Measurements from ENCODE around the gene IFNAR2. TPM values are rescaled to one million over a fixed set of nuclear protein-coding genes. Genes with fewer than 3 reads are reported as not detected.

The IFNAR2 gene
- total RNA-seq, 1 donor from 2014 or later: 4.7 TPM

GRCh38 chr21:33205476-33205875, 24.3 kb upstream of the IFNAR2 start:
- H3K4me3 ChIP-seq (ENCODE audit: low read depth, low read length): no peak overlapping the region
- DNase-seq (ENCODE audit: low read depth): no peak
- TF ChIP-seq CTCF (conservative IDR thresholded peaks at IDR 0.05; ENCODE audit: low read depth, low read length): no peak

GRCh38 chr21:33206771-33207281, 22.9 kb upstream of the IFNAR2 start:
- TF ChIP-seq CTCF (conservative IDR thresholded peaks at IDR 0.05; ENCODE audit: low read depth, low read length): no peak
- no peak for DNase-seq (ENCODE audit: low read depth)
- no peak overlapping the region for H3K4me3 ChIP-seq (ENCODE audit: low read depth, low read length)

GRCh38 chr21:33207449-33208149, 22.1 kb upstream of the IFNAR2 start:
- DNase-seq (ENCODE audit: low read depth): no peak
- no peak for TF ChIP-seq CTCF (conservative IDR thresholded peaks at IDR 0.05; ENCODE audit: low read depth, low read length)
- no peak overlapping the region for H3K4me3 ChIP-seq (ENCODE audit: low read depth, low read length)

GRCh38 chr21:33208534-33208933, 21.2 kb upstream of the IFNAR2 start:
- no peak for TF ChIP-seq CTCF (conservative IDR thresholded peaks at IDR 0.05; ENCODE audit: low read depth, low read length)

GRCh38 chr21:33211305-33211704, 18.4 kb upstream of the IFNAR2 start:
- no peak overlapping the region for H3K4me3 ChIP-seq (ENCODE audit: low read depth, low read length)
- TF ChIP-seq CTCF (conservative IDR thresholded peaks at IDR 0.05; ENCODE audit: low read depth, low read length): no peak
- DNase-seq (ENCODE audit: low read depth): no peak

More at GRCh38 chr21:33208534-33208933, 21.2 kb upstream of the IFNAR2 start:
- DNase-seq (ENCODE audit: low read depth): no peak
- no peak overlapping the region for H3K4me3 ChIP-seq (ENCODE audit: low read depth, low read length)

GRCh38 chr21:33211732-33212131, 18.0 kb upstream of the IFNAR2 start:
- no peak for TF ChIP-seq CTCF (conservative IDR thresholded peaks at IDR 0.05; ENCODE audit: low read depth, low read length)
- DNase-seq (ENCODE audit: low read depth): no peak
- no peak overlapping the region for H3K4me3 ChIP-seq (ENCODE audit: low read depth, low read length)

All from epithelial cell of proximal tubule (primary cell).